Measurements from ENCODE around the gene NDEL1.

Gene NDEL1

GRCh38 chr17:8459107-8459506 lies 23.4 kb downstream of the NDEL1 start:
- DNase-seq = no peak

GRCh38 chr17:8459831-8460230 lies 24.1 kb downstream of the NDEL1 start:
- no peak for DNase-seq

- DNase-seq = no peak
Measured at GRCh38 chr17:8462564-8462963, 26.9 kb downstream of the NDEL1 start.

- no peak for DNase-seq
Measured at GRCh38 chr17:8463099-8463498, 27.4 kb downstream of the NDEL1 start.

- DNase-seq = no peak
Measured at GRCh38 chr17:8464941-8465340, 29.3 kb downstream of the NDEL1 start.

- DNase-seq = no peak
Measured at GRCh38 chr17:8465356-8465755, 29.7 kb downstream of the NDEL1 start.

GRCh38 chr17:8465759-8466158 lies 30.1 kb downstream of the NDEL1 start:
- DNase-seq = no peak

GRCh38 chr17:8466456-8466855 lies 30.8 kb downstream of the NDEL1 start:
- peak; percentile 14 for DNase-seq

- DNase-seq = no peak
Measured at GRCh38 chr17:8466873-8467272, 31.2 kb downstream of the NDEL1 start.

- DNase-seq = no peak
Measured at GRCh38 chr17:8467527-8467926, 31.8 kb downstream of the NDEL1 start.

- DNase-seq = no peak
Measured at GRCh38 chr17:8468127-8468526, 32.4 kb downstream of the NDEL1 start.

GRCh38 chr17:8468980-8469379 lies 33.3 kb downstream of the NDEL1 start:
- DNase-seq = no peak

- DNase-seq = no peak
Measured at GRCh38 chr17:8469964-8470363, 34.3 kb downstream of the NDEL1 start.

GRCh38 chr17:8470447-8471047 lies 34.9 kb downstream of the NDEL1 start:
- no peak for DNase-seq

GRCh38 chr17:8472663-8473062 lies 37.0 kb downstream of the NDEL1 start:
- no peak for DNase-seq

GRCh38 chr17:8473451-8474192 lies 37.9 kb downstream of the NDEL1 start:
- no peak for DNase-seq

GRCh38 chr17:8474826-8475225 lies 39.1 kb downstream of the NDEL1 start:
- DNase-seq = no peak

GRCh38 chr17:8475227-8475626 lies 39.5 kb downstream of the NDEL1 start:
- DNase-seq = no peak

GRCh38 chr17:8475781-8476180 lies 40.1 kb downstream of the NDEL1 start:
- DNase-seq = no peak

GRCh38 chr17:8476741-8477140 lies 41.1 kb downstream of the NDEL1 start:
- DNase-seq = no peak

GRCh38 chr17:8477171-8477570 lies 41.5 kb downstream of the NDEL1 start:
- no peak for DNase-seq

GRCh38 chr17:8477715-8478441 lies 42.2 kb downstream of the NDEL1 start:
- no peak for DNase-seq

GRCh38 chr17:8479431-8479947 lies 43.8 kb downstream of the NDEL1 start:
- DNase-seq = peak; percentile 76

All from EL (cell line).